Stimulated activated CD4-positive, alpha-beta T cell treated with anti-CD3 and anti-CD28 coated beads, Interleukin-2, amount 100 ng/mL, for 48 hours (primary cell): ENCODE data around the gene LCA5.
"Not testable (repeated sequence)": the region's sequence is repeated elsewhere in the genome, so short reads cannot be mapped to it uniquely, and the experiment has no call there.

Source experiments
- DNase-seq, 2 donors: peaks; one replicate each; pipeline ENCODE4 v3.0.0-alpha.2; 2020

Gene LCA5

GRCh38 chr6:79536954-79537747, at the start of gene LCA5:
Gene LCA5, minus strand, starts transcription at chr6:79537430. Its CDS starts 18,536 bp downstream, at chr6:79518894.
- DNase-seq = peak; percentile 63 to 75

- DNase-seq = no peak
These were observed 49.3 kb upstream of the LCA5 start for GRCh38 chr6:79586548-79586947.

GRCh38 chr6:79584332-79584731, 47.1 kb upstream of the LCA5 start:
- DNase-seq = no peak

- not testable (repeated sequence) for DNase-seq
These were observed 40.7 kb upstream of the LCA5 start for GRCh38 chr6:79577926-79578325.

- no peak for DNase-seq
These were observed 37.5 kb upstream of the LCA5 start for GRCh38 chr6:79574630-79575225.

- no peak for DNase-seq
These were observed 36.9 kb upstream of the LCA5 start for GRCh38 chr6:79574174-79574573.

GRCh38 chr6:79571030-79571367, 33.8 kb upstream of the LCA5 start:
- no peak for DNase-seq

- no peak for DNase-seq
These were observed 33.1 kb upstream of the LCA5 start for GRCh38 chr6:79570129-79571029.

GRCh38 chr6:79568996-79569395, 31.8 kb upstream of the LCA5 start:
- DNase-seq = no peak

- DNase-seq = no peak
These were observed 27.4 kb upstream of the LCA5 start for GRCh38 chr6:79564636-79565035.

GRCh38 chr6:79559706-79560105, 22.5 kb upstream of the LCA5 start:
- no peak for DNase-seq

- DNase-seq = no peak
These were observed 20.6 kb upstream of the LCA5 start for GRCh38 chr6:79557673-79558467.

GRCh38 chr6:79554305-79554704, 17.1 kb upstream of the LCA5 start:
- no peak for DNase-seq

GRCh38 chr6:79551401-79551800, 14.2 kb upstream of the LCA5 start:
- no peak for DNase-seq

GRCh38 chr6:79548304-79548703, 11.1 kb upstream of the LCA5 start:
- DNase-seq = no peak

- DNase-seq = no peak
These were observed 9.0 kb upstream of the LCA5 start for GRCh38 chr6:79546186-79546585.

GRCh38 chr6:79544939-79545450, 7.8 kb upstream of the LCA5 start:
- no peak for DNase-seq

- DNase-seq = no peak
These were observed 7.2 kb upstream of the LCA5 start for GRCh38 chr6:79544299-79544927.

GRCh38 chr6:79543886-79544285, 6.7 kb upstream of the LCA5 start:
- DNase-seq = no peak

GRCh38 chr6:79543411-79543810, 6.2 kb upstream of the LCA5 start:
- no peak for DNase-seq

GRCh38 chr6:79538106-79538971, 1.1 kb upstream of the LCA5 start:
- DNase-seq = no peak
